AG09319 (cell line): ENCODE results near the gene UBXN6.

ENCODE experiments used
- DNase-seq: peaks from one replicate; pipeline ENCODE4 v3.0.0-alpha.2; 2010; ENCODE audit warnings: low read depth; ENCODE audit errors: extremely low read depth
- CTCF ChIP-seq: IDR thresholded peaks from 2 replicates; pipeline ENCODE4 v1.5.1; 2011; ENCODE audit warnings: low read depth, mild to moderate bottlenecking, inconsistent platforms, low read length, moderate library complexity

The UBXN6 gene

GRCh38 chr19:4405977-4406376 is 51.6 kb downstream of the UBXN6 start:
- DNase-seq = no peak
- no peak for TF ChIP-seq CTCF

GRCh38 chr19:4403005-4403761 is 54.4 kb downstream of the UBXN6 start:
- no peak for TF ChIP-seq CTCF
- DNase-seq = no peak

- no peak for TF ChIP-seq CTCF
- DNase-seq = peak; percentile 100
Observed at GRCh38 chr19:4402171-4403004, 55.2 kb downstream of the UBXN6 start, which contains the start of gene CHAF1A. CHAF1A (plus strand) TSS chr19:4402640; CDS start chr19:4402763, 123 bp downstream.

- no peak for DNase-seq
- TF ChIP-seq CTCF = no peak
Observed at GRCh38 chr19:4401769-4402170, 55.8 kb downstream of the UBXN6 start.

GRCh38 chr19:4400135-4400936 is 57.3 kb downstream of the UBXN6 start, which contains the start of gene SH3GL1:
SH3GL1 (minus strand) TSS chr19:4400547; CDS start chr19:4400368, 179 bp downstream.
- peak; percentile 89 for TF ChIP-seq CTCF
- peak; percentile 79 for DNase-seq

GRCh38 chr19:4399812-4400134 is 57.8 kb downstream of the UBXN6 start:
- TF ChIP-seq CTCF = no peak
- DNase-seq = no peak
